ENCODE results near the gene AKR7A2. TPM values are rescaled to one million over a fixed set of nuclear protein-coding genes. Genes with fewer than 3 reads are reported as not detected.
"Not testable (repeated sequence)": the region's sequence is repeated elsewhere in the genome, so short reads cannot be mapped to it uniquely, and the experiment has no call there.

The AKR7A2 gene
- total RNA-seq, 4 donors from 2014 or later, result 25.6 to 100 (median 76.4) TPM

DNA sequence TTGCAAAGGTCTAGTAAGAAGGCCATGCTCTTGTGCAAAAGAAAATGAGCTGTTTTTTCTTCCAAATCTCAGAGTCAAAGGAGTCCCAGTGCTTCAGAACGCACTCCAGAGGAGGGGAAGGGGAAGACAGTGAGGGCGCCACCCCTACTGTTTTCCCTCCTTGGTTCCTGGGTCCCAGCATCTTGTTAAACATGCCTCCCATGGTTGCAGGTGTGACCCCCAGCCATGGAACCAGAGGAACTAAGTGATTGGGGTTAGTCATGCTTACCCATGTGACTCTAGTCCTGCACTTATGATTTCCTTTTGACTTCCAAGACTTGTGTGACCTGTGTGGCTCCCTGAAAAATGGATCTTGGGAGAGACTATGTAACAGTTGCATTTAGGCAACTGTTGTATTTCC is 17.3 kb downstream of the AKR7A2 start:
- TF ChIP-seq, protein P1, sequence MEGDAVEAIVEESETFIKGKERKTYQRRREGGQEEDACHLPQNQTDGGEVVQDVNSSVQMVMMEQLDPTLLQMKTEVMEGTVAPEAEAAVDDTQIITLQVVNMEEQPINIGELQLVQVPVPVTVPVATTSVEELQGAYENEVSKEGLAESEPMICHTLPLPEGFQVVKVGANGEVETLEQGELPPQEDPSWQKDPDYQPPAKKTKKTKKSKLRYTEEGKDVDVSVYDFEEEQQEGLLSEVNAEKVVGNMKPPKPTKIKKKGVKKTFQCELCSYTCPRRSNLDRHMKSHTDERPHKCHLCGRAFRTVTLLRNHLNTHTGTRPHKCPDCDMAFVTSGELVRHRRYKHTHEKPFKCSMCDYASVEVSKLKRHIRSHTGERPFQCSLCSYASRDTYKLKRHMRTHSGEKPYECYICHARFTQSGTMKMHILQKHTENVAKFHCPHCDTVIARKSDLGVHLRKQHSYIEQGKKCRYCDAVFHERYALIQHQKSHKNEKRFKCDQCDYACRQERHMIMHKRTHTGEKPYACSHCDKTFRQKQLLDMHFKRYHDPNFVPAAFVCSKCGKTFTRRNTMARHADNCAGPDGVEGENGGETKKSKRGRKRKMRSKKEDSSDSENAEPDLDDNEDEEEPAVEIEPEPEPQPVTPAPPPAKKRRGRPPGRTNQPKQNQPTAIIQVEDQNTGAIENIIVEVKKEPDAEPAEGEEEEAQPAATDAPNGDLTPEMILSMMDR (IDR thresholded peaks at IDR 0.05; ENCODE audit: low read depth), result no peak

DNA sequence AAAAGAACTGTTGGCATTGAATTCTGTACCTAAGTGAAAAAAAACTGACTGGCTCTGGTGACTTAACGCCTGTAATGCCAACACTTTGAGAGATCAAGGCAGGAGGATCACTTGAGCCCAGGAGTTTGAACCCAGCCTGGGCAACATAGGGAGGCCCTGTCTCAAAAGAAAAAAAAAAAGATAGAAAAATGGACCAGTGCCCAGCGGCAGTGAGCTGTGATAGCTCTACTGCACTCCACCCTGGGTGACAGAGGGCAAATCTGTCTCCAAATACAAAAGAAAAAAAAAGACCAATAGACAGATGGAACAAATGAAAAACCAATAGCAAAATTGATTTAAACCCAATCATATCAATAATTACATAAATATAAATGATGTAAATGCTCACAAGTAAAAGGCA is 22.7 kb downstream of the AKR7A2 start:
- TF ChIP-seq, protein P1 (IDR thresholded peaks at IDR 0.05; ENCODE audit: low read depth), result no peak

DNA sequence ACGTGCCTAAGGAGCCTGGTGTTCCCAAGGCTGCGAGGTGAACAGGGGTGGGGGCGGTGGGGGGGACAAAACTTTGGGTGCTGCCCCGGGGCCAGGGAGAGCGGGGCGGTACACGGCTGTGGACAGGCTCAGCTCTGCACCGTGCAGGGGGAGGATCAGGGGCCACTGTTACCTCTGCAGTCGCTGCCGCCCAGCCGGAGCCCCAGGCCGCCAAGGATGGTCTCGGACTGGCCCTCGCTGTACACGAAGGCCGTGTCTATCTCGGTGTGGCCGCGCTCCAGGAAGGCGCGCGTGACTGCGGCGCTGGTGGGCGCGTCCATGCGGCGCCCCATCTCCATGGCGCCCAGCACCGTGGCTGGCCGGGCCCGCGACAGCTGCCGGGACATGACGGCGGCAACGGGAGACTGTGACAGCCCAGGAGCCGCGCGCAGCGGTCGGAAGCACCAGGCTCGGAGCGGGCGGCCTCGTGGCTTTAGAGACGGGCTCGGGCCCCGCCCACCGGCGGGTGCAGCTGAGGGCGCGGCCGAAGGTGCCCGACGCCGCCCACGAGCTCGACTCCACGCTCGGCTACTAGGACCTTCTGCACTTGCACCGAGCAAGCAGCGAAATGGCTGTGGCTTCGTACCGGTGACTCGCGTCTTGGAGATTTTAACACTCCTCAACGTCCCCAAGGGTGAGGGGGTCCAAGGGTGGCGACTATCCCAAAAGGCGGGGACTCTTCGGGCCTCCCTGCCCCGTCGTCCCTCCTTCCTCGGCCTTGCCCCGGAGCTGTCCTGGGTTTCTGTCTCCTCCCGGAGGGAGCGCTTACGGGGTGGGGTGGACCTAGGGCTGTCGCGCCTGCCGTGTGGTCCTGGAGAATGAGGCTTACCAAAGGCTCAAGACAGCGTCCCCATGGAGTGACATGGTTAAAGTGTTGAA is 23.4 kb downstream of the AKR7A2 start, which contains the start of gene AKR7A3:
TSS of gene AKR7A3 (minus strand) at position 447 of the 918 bp plus-strand sequence. CDS start at position 386, 61 bp downstream.
- TF ChIP-seq, protein P1 (IDR thresholded peaks at IDR 0.05; ENCODE audit: low read depth), result not testable (repeated sequence)

DNA sequence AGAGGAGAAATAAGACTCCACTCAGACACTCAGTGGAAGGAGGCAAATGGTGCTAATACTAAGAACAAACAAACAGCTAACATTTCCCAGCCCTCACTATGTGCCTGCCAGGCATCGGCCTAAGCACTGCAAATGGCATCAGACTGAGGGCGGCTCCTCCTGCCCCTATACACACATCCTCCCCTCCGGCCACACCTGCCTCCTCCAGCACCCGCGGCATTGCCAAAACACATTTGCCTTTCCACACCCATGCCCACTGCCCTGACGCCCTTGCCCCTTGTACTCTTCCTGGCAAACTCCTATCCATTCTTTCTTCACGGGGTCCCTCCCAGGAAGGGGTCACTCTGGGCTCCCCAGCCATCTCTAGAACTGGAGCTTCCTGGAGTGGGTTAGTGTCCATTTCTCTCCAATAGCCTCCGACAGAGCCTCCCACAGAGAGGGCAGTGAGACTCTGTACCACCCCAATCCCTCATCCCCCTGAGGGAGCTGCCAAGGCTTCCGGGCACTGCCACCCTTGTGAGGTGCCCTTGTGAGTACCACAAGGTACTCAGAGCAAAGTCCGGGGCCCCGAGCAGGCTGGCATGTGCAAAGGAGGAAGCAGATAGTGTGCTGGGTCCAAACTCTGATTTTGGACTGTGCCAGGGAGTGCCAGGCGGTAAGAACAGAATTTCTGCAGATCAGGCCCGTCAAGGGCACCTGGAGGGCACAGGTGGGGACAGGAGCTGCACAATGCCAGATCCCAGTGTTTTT is 24.3 kb downstream of the AKR7A2 start:
- TF ChIP-seq, protein P1 (IDR thresholded peaks at IDR 0.05; ENCODE audit: low read depth), result no peak

DNA sequence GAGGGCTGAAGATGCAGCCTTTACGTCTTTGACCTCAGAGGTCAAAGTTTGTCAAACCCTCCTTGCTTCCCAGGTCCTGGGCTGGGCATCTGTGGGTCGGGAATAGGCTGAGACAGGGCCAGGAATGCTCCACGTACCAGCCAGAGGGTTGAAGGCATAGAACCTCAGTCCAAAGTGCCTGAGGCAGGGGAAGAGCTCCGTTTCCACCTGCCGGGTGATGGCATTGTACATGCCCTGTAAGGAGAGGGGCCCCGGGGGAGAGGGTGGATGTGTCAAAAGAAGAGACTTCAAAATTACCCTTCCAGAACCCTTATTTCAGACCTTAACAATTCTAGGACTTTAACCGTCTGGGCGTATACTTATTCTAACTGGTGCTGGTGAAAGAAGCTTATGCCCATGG is 27.1 kb downstream of the AKR7A2 start:
- TF ChIP-seq, protein P1 (IDR thresholded peaks at IDR 0.05; ENCODE audit: low read depth), result no peak

DNA sequence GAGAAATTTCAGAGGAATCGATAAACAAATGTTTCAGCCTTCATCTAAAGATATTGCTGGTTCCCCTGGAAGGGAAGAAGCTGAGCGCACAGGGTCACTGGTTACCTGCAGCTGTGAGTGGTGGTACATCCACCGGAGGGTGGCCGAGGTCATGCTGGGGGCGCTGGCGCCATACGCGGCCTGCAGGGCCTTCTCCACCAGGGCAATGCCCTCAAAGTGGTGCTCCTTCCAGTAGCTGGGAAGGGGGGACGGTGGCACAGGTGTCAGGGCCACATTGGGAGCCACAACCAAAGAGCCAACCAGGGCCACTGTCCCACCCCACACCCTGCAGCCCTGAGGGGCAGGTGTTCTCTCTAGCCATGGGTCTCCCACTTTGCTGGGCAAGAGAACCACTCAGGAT is 28.1 kb downstream of the AKR7A2 start:
- TF ChIP-seq, protein P1 (IDR thresholded peaks at IDR 0.05; ENCODE audit: low read depth), result no peak

DNA sequence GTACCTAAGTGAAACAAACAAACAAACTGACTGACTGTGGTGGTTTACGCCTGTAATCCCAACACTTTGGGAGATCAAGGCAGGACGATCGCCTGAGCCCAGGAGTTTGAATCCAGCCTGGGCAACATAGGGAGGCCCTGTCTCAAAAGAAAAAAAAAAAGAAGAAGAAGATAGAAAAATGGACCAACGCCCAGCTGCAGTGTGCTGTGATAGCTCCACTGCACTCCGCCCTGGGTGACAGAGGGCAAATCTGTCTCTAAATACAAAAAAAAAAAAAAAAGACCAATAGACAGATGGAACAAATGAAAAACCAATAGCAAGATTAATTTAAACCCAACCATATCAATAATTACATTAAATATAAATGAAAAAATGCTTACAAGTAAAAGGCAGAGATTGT is 37.3 kb downstream of the AKR7A2 start:
- TF ChIP-seq, protein P1 (IDR thresholded peaks at IDR 0.05; ENCODE audit: low read depth), result no peak
